GM12878 (cell line): ENCODE measurements around the gene UBAC2. TPM values are rescaled to one million over a fixed set of nuclear protein-coding genes. Genes with fewer than 3 reads are reported as not detected.

Experiments used
- ATAC-seq: fragments of 200-7000 bp; cut with Tn5 transposase; 3 replicates; pipeline ENCODE4 v1.9.1; 2020; ENCODE audit warnings: mild to moderate bottlenecking, moderate library complexity
- BruUV-seq: library from RNA; stranded (reverse); fragments of 400-500 nt; replicated peaks from 2 replicates; lab custom pipeline; 2021; lab: Mats Ljungman, UMichigan
- CTCF ChIA-PET: fragments of 300-600 bp; sonication (Branson Sonifier 250); formaldehyde crosslinking; extraction: SDS; loops from one replicate; lab custom pipeline; 2021; ENCODE audit warnings: inconsistent platforms; lab: Yijun Ruan, JAX
- POLR2A ChIA-PET: fragments of 350-600 bp; formaldehyde crosslinking; extraction: SDS; loops from one replicate; lab custom pipeline; 2021; ENCODE audit warnings: inconsistent platforms; lab: Charles Lee
- RAD21 ChIA-PET: fragments of 300-600 bp; sonication (Branson Sonifier 250); formaldehyde crosslinking; loops from one replicate; lab custom pipeline; 2023; ENCODE audit warnings: antibody characterized with exemption; ENCODE audit not compliant: unreplicated experiment; lab: Charles Lee
- SMC1A ChIA-PET: fragments of 300-600 bp; sonication (Branson Sonifier 250); formaldehyde crosslinking; loops from one replicate; lab custom pipeline; 2023; ENCODE audit not compliant: unreplicated experiment, uncharacterized antibody; lab: Charles Lee
- DNase-seq: peaks from one replicate; pipeline ENCODE4 v3.0.0-alpha.2; 2011; ENCODE audit warnings: low read depth, low spot score
- FAIRE-seq: peaks from 3 replicates; lab custom pipeline; 2011; peaks lifted over from hg19 to GRCh38; lab: Jason Lieb, UNC
- H2AFZ ChIP-seq: 2 replicates; pipeline ENCODE4 v1.6.0; 2011; ENCODE audit warnings: low read depth, low read length, control low read depth; ENCODE audit not compliant: control insufficient read depth
- H3K27ac ChIP-seq: 2 replicates; pipeline ENCODE4 v1.5.1; 2011; ENCODE audit warnings: control low read depth; ENCODE audit not compliant: control insufficient read depth, insufficient read depth
- H3K27me3 ChIP-seq, 2 experiments: replicated peaks in 1 of 2; 2 replicates each; pipeline versions ENCODE4 v1.6.0 to v1.6.1; 2011; ENCODE audit warnings: low read length in 1 of 2; ENCODE audit not compliant: control insufficient read depth in 2 of 2, insufficient read depth in 2 of 2
- H3K36me3 ChIP-seq, 2 experiments: 2 replicates each; pipeline ENCODE4 v1.5.1; 2011; ENCODE audit warnings: low read length in 1 of 2; ENCODE audit not compliant: control insufficient read depth in 2 of 2, insufficient read depth in 2 of 2
- H3K4me1 ChIP-seq: 2 replicates; pipeline ENCODE4 v1.6.1; 2011; ENCODE audit warnings: mild to moderate bottlenecking, low read length, moderate library complexity, mixed read lengths; ENCODE audit not compliant: control insufficient read depth, insufficient read depth
- H3K4me2 ChIP-seq: 2 replicates; pipeline ENCODE4 v1.6.0; 2011; ENCODE audit warnings: control low read depth; ENCODE audit not compliant: control insufficient read depth, insufficient read depth
- H3K4me3 ChIP-seq: fragments of 200-600 bp; sonication (generic); 2 replicates; pipeline ENCODE4 v1.5.1; 2016
- H3K79me2 ChIP-seq: 2 replicates; pipeline ENCODE4 v1.6.0; 2011; ENCODE audit warnings: low read length; ENCODE audit not compliant: control insufficient read depth, insufficient read depth
- H3K9ac ChIP-seq: 2 replicates; pipeline ENCODE4 v1.8.0; 2011; ENCODE audit warnings: low read length, control low read depth, mixed read lengths; ENCODE audit not compliant: control insufficient read depth, insufficient read depth
- H3K9me3 ChIP-seq: replicated peaks from 3 replicates; pipeline ENCODE4 v1.5.1; 2011; ENCODE audit warnings: mild to moderate bottlenecking, low read length; ENCODE audit not compliant: control insufficient read depth, insufficient read depth
- H4K20me1 ChIP-seq: 2 replicates; pipeline ENCODE4 v1.6.0; 2011; ENCODE audit not compliant: control insufficient read depth, insufficient read depth
- BCL11A ChIP-seq: IDR thresholded peaks from 2 replicates; pipeline ENCODE4 v1.6.1; 2011; ENCODE audit warnings: low read depth, low read length
- BCL3 ChIP-seq: IDR thresholded peaks from 2 replicates; pipeline ENCODE4 v1.6.1; 2011; ENCODE audit warnings: borderline replicate concordance, low read depth, mild to moderate bottlenecking, moderate library complexity, low read length; ENCODE audit not compliant: insufficient read depth, poor library complexity, severe bottlenecking
- FOXK2 ChIP-seq: fragments of 450-650 bp; IDR thresholded peaks from 2 replicates; pipeline ENCODE4 v1.6.1; 2017; ENCODE audit warnings: mild to moderate bottlenecking, moderate library complexity
- JUNB ChIP-seq: IDR thresholded peaks from 2 replicates; pipeline ENCODE4 v1.6.1; 2016; ENCODE audit warnings: antibody characterized with exemption, mild to moderate bottlenecking
- PAX8 ChIP-seq: fragments of 450-650 bp; IDR thresholded peaks from 2 replicates; pipeline ENCODE4 v1.6.1; 2017; ENCODE audit warnings: mild to moderate bottlenecking, moderate library complexity
- ZBTB40 ChIP-seq: fragments of 450-650 bp; IDR thresholded peaks from 2 replicates; pipeline ENCODE4 v1.6.1; 2016; ENCODE audit warnings: mild to moderate bottlenecking, moderate library complexity, borderline replicate concordance
- WGBS: methylation state at CpG from one replicate; pipeline ENCODE4 v1.1.6; 2016; ENCODE audit warnings: low lambda C conversion rate; ENCODE audit not compliant: insufficient replicate concordance, insufficient coverage; ENCODE audit errors: missing lambda C conversion rate; 5-methylcytosine and 5-hydroxymethylcytosine counted together
- in situ Hi-C: fragments of 300-500 bp; cut with MboI; formaldehyde crosslinking; loops from 9 replicates; pipeline ENCODE4 v1.14.3; 2018; ENCODE audit warnings: mixed read lengths
- intact Hi-C: fragments of 100-400 bp; cut with micrococcal nuclease; formaldehyde crosslinking; loops from one replicate; pipeline ENCODE4 v1.14.2; 2022; ENCODE audit not compliant: unreplicated experiment
- polyA plus RNA-seq, 11 experiments: library from polyadenylated mRNA; depleted of rRNA in 4 of 11; unstranded in 6 of 11; stranded (reverse) in 5 of 11; fragments of >200 nt; fragmentation: Nextera tagmentation in 4 of 11; fragmentation: Illumina TruSeq in 1 of 11; extraction: Ambion mirVana in 4 of 11; extraction: Trizol in 1 of 11; gene quantifications; 1 replicate in 1 of 11; 2 replicates in 10 of 11; pipeline versions ENCODE4 v1.2.1 to v1.2.3, GENCODE V29; 2011 to 2016; ENCODE audit warnings: inconsistent platforms in 2 of 11, missing spikeins in 2 of 11, low read depth in 1 of 11
- total RNA-seq, 4 experiments: library from RNA; depleted of rRNA in 3 of 4; stranded (reverse); fragments of >200 nt in 3 of 4; fragmentation: Illumina TruSeq in 1 of 4; extraction: Trizol in 1 of 4; gene quantifications; 2 replicates each; pipeline versions ENCODE4 v1.2.1 to v1.2.3, GENCODE V29; 2013 to 2021

UBAC2 gene
- total and polyA plus RNA-seq, 10 of the 15 experiments (the other 5 are each of a cell fraction or from before 2014, with no cell fraction given): 3.0 to 54.6 (median 17.4) TPM

- ChIA-PET RAD21 (no interaction called here), SMC1A (interaction anchor here (0.6 to 3.5 kb wide), 6 partner anchors 11 to 47 kb away, joined by 3 to 15 read pairs (median 4); no protein-coding TSS in a partner anchor), CTCF (interaction anchor here (1.5 kb wide), 1 partner anchor 123 kb away, joined by 4 read pairs; no protein-coding TSS in a partner anchor), POLR2A (interaction anchor here (0.9 to 2.1 kb wide), 3 partner anchors 8 to 39 kb away, joined by 3 to 8 read pairs (median 5); no protein-coding TSS in a partner anchor)
- H3K36me3 ChIP-seq: peaks cover 0 to 5% of the 10 kb centered on the region in 2 experiments; a peak in 2 of 4 replicates
- peaks cover 41% of the 10 kb centered on the region for H3K79me2 ChIP-seq
- intact Hi-C loops: no loop called here
- no TSS peak for BruUV-seq
- DNase-seq (no peak), FAIRE-seq (no peak), ATAC-seq (no peak)
- TF ChIP-seq FOXK2: no peak
- 0 out of 2 replicates have a peak, but pooled peaks have one; percentile 2 for TF ChIP-seq JUNB
- TF ChIP-seq PAX8: no peak
- H3K9me3 ChIP-seq: no peaks in the 10 kb centered on the region
- no peak overlapping the region; the same call in 1 of the 2 replicates for H3K27ac ChIP-seq
- WGBS: 100% methylated on average over 1 of the region's 1 CpG
- no peak overlapping the region for H2AFZ ChIP-seq
- H3K9ac ChIP-seq: no peak overlapping the region
- in situ Hi-C loops: no loop called here
- no peaks in the 10 kb centered on the region for H4K20me1 ChIP-seq
- peaks cover 43% of the 10 kb centered on the region for H3K4me1 ChIP-seq
- H3K4me3 ChIP-seq: no peak overlapping the region
- H3K4me2 ChIP-seq: 0 out of 2 replicates have a peak overlapping the region, but pooled peaks have one; percentile 20
- no peaks in the 10 kb centered on the region for H3K27me3 ChIP-seq
Measured at GRCh38 chr13:99313941-99314340, 113.3 kb downstream of the UBAC2 start.

GRCh38 chr13:99314640-99315176 is 114.1 kb downstream of the UBAC2 start:
- H3K27ac ChIP-seq: no peak overlapping the region
- CTCF ChIA-PET: interaction anchor here (0.6 to 1.5 kb wide), 3 partner anchors 10 to 122 kb away, joined by 3 to 5 read pairs (median 4); no protein-coding TSS in a partner anchor
- H3K79me2 ChIP-seq: peaks cover 34% of the 10 kb centered on the region
- ATAC-seq: no peak
- intact Hi-C loops: no loop called here
- H3K36me3 ChIP-seq: peaks cover 0 to 5% of the 10 kb centered on the region in 2 experiments; a peak in 2 of 4 replicates
- RAD21 ChIA-PET: no interaction called here
- no peak overlapping the region for H3K4me3 ChIP-seq
- BruUV-seq: no TSS peak
- peaks cover 35% of the 10 kb centered on the region for H3K4me1 ChIP-seq
- H3K9ac ChIP-seq: no peak overlapping the region
- WGBS: 97% methylated on average over 10 of the region's 10 CpGs
- H3K27me3 ChIP-seq: no peaks in the 10 kb centered on the region
- SMC1A ChIA-PET: interaction anchor here (0.5 to 2.0 kb wide), 8 partner anchors 10 to 73 kb away, joined by 3 to 7 read pairs (median 3); no protein-coding TSS in a partner anchor
- POLR2A ChIA-PET: interaction anchor here (0.9 to 1.7 kb wide), 2 partner anchors 31 to 38 kb away, joined by 3 to 5 read pairs; no protein-coding TSS in a partner anchor
- no peaks in the 10 kb centered on the region for H4K20me1 ChIP-seq
- H2AFZ ChIP-seq: no peak overlapping the region
- no peak overlapping the region for H3K4me2 ChIP-seq
- TF ChIP-seq BCL3 (no peak), ZBTB40 (no peak), BCL11A (no peak)
- TF ChIP-seq, all 136 proteins: peak for 0
- H3K9me3 ChIP-seq: no peaks in the 10 kb centered on the region
- in situ Hi-C loops: no loop called here
- FAIRE-seq (no peak), DNase-seq (no peak)
